ENCODE measurements around the gene ZCCHC7.

DNA sequence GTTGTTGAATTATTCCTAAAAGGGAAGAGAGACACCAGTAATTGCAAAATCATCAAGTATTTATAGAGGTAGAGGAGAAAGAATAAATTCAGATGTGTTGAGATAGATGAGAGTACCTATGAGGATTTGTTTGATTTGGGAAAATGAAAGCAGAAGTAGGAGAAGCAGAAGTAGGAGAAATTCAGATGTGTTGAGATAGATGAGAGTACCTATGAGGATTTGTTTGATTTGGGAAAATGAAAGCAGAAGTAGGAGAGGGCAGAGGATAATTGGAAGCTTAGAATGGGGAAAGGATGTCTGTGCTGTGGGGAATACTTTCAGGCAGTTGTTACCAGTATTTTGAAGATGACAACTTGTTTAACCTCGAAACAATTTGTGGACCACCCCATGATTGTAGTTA lies 35.1 kb upstream of the ZCCHC7 start:
- TF ChIP-seq, protein P1, sequence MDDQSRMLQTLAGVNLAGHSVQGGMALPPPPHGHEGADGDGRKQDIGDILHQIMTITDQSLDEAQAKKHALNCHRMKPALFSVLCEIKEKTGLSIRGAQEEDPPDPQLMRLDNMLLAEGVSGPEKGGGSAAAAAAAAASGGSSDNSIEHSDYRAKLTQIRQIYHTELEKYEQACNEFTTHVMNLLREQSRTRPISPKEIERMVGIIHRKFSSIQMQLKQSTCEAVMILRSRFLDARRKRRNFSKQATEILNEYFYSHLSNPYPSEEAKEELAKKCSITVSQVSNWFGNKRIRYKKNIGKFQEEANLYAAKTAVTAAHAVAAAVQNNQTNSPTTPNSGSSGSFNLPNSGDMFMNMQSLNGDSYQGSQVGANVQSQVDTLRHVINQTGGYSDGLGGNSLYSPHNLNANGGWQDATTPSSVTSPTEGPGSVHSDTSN (IDR thresholded peaks at IDR 0.05): no peak
- TF ChIP-seq, protein P2, sequence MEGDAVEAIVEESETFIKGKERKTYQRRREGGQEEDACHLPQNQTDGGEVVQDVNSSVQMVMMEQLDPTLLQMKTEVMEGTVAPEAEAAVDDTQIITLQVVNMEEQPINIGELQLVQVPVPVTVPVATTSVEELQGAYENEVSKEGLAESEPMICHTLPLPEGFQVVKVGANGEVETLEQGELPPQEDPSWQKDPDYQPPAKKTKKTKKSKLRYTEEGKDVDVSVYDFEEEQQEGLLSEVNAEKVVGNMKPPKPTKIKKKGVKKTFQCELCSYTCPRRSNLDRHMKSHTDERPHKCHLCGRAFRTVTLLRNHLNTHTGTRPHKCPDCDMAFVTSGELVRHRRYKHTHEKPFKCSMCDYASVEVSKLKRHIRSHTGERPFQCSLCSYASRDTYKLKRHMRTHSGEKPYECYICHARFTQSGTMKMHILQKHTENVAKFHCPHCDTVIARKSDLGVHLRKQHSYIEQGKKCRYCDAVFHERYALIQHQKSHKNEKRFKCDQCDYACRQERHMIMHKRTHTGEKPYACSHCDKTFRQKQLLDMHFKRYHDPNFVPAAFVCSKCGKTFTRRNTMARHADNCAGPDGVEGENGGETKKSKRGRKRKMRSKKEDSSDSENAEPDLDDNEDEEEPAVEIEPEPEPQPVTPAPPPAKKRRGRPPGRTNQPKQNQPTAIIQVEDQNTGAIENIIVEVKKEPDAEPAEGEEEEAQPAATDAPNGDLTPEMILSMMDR (IDR thresholded peaks at IDR 0.05): no peak
- no peak for TF ChIP-seq CBX8 (IDR thresholded peaks at IDR 0.05)
- no peak for TF ChIP-seq RFX5 (IDR thresholded peaks at IDR 0.05)
- TF ChIP-seq JUNB (IDR thresholded peaks at IDR 0.05): no peak
- no peak for TF ChIP-seq NFE2L2 (conservative IDR thresholded peaks at IDR 0.05; ENCODE audit: low read length)
- no peak for TF ChIP-seq JUN (IDR thresholded peaks at IDR 0.05)
- TF ChIP-seq PHF8 (IDR thresholded peaks at IDR 0.05; ENCODE audit: borderline replicate concordance, low read depth): no peak
- no peak for TF ChIP-seq HDAC2 (IDR thresholded peaks at IDR 0.05)
- TF ChIP-seq EP300 (IDR thresholded peaks at IDR 0.05): no peak
- TF ChIP-seq SMC3 (IDR thresholded peaks at IDR 0.05): no peak
